ENCODE measurements around the gene PLEKHG7. TPM values are rescaled to one million over a fixed set of nuclear protein-coding genes. Genes with fewer than 3 reads are reported as not detected.
"Not testable (repeated sequence)": the region's sequence is repeated elsewhere in the genome, so short reads cannot be mapped to it uniquely, and the experiment has no call there.

Gene PLEKHG7
- total RNA-seq, 1 donor from 2014 or later, result not detected

DNA sequence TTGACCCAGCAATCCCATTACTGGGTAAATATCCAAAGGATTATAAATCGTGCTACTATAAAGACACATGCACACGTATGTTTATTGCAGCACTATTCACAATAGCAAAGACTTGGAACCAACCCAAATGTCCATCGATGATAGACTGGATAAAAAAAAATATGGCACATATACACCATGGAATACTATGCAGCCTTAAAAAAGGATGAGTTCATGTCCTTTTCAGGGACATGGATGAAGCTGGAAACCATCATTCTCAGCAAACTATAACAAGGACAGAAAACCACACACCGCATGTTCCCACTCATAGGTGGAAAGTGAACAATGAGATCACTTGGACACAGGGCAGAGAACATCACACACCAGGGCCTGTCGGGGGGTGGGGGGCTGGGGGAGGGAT is 91.6 kb downstream of the PLEKHG7 start:
- H3K4me1 Mint-ChIP-seq (ENCODE audit: low read depth); H3K27me3 Mint-ChIP-seq (ENCODE audit: low read depth); intact Hi-C loops (cut with micrococcal nuclease); H3K27ac Mint-ChIP-seq; H3K4me3 Mint-ChIP-seq (ENCODE audit: low read depth); DNase-seq (ENCODE audit: low spot score): not testable (repeated sequence)
- H3K36me3 Mint-ChIP-seq (ENCODE audit: low read depth), result peaks cover 79% of the 10 kb centered on the region
- H3K9me3 Mint-ChIP-seq, result peaks cover 32% of the 10 kb centered on the region

DNA sequence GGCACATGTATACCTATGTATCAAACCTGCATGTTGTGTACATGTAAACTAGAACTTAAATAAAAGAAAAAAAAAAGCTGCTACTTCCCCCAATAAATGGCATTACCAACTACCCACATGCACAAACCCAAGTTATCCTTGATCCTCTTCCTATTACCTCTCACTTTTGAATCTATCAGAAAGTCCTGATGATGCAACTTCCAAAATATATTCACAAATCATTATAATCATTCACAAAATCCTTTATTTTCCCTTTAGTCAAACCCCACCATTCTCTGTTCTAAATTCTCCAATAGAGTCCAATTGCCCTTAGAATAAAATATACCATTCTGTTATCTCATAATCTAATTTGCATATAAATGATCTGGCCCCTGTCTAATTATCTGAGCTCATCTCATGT is 92.0 kb downstream of the PLEKHG7 start:
- peaks cover 78% of the 10 kb centered on the region for H3K36me3 Mint-ChIP-seq (ENCODE audit: low read depth)
- peaks cover 32% of the 10 kb centered on the region for H3K9me3 Mint-ChIP-seq
- no peaks in the 10 kb centered on the region for H3K4me1 Mint-ChIP-seq (ENCODE audit: low read depth)
- intact Hi-C loops (cut with micrococcal nuclease), result no loop called here
- no peak overlapping the region for H3K4me3 Mint-ChIP-seq (ENCODE audit: low read depth)
- H3K27ac Mint-ChIP-seq, result no peak overlapping the region
- H3K27me3 Mint-ChIP-seq (ENCODE audit: low read depth), result no peaks in the 10 kb centered on the region
- DNase-seq (ENCODE audit: low spot score), result no peak

DNA sequence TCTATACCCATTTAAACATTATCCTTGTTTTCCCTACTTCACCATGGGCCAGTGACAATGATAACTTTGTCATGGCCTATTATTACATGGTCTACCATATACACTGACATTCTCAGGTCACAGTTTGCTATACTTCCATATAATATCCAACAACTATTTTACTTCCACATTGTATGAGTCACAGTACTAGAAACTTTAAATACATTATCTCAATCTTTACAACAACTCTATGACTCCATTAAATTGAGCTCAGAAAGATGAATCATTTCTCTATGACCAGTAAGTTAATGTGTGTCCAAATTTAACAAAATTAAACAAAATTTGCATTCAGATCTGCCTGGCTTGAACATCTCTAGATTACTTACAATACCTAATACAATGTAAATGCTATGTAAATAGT is 93.9 kb downstream of the PLEKHG7 start:
- peaks cover 71% of the 10 kb centered on the region for H3K36me3 Mint-ChIP-seq (ENCODE audit: low read depth)
- DNase-seq (ENCODE audit: low spot score), result no peak
- intact Hi-C loops (cut with micrococcal nuclease), result no loop called here
- no peaks in the 10 kb centered on the region for H3K27me3 Mint-ChIP-seq (ENCODE audit: low read depth)
- H3K9me3 Mint-ChIP-seq, result peaks cover 20% of the 10 kb centered on the region
- no peaks in the 10 kb centered on the region for H3K4me1 Mint-ChIP-seq (ENCODE audit: low read depth)
- H3K4me3 Mint-ChIP-seq (ENCODE audit: low read depth), result no peak overlapping the region
- H3K27ac Mint-ChIP-seq, result no peak overlapping the region

DNA sequence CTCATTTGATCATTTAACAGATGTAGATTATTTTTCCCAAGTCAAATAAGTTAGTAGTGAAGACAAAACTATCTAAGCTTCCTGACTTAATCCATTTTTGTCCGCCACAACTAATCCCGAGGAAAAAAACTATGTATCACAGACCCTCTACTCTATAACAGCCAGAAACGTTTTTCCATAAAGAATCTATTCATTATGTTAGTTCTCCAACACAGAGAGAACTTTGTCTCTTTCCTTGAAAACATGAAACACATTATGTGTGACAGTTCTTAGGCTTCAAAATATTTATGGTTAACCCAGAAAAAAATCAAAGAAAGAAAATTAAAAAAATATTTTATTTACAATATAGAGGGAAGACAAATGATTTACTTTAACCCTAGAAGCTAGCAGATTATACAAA is 100.1 kb downstream of the PLEKHG7 start:
- no peaks in the 10 kb centered on the region for H3K27me3 Mint-ChIP-seq (ENCODE audit: low read depth)
- no peaks in the 10 kb centered on the region for H3K4me1 Mint-ChIP-seq (ENCODE audit: low read depth)
- intact Hi-C loops (cut with micrococcal nuclease), result no loop called here
- no peaks in the 10 kb centered on the region for H3K9me3 Mint-ChIP-seq
- H3K36me3 Mint-ChIP-seq (ENCODE audit: low read depth), result peaks cover 49% of the 10 kb centered on the region
- no peak for DNase-seq (ENCODE audit: low spot score)
- no peak overlapping the region for H3K27ac Mint-ChIP-seq
- H3K4me3 Mint-ChIP-seq (ENCODE audit: low read depth), result no peak overlapping the region

DNA sequence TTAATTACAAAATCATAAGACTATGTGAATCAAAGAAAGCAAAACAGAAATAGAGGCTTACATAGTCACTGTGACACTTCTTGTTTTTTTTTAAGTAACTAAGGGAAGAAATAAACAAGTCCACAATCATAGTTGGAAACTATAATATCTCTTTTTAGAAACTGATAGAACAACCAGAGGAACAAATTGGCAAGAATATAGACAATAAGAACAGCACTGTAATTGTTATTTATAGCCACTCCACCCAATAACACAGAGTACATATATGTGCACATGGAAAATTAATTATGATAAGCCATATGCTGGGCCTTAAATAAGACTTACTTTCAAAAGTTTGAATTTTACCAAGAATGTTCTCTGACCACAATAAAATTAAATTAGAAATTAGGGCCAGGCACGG is 101.1 kb downstream of the PLEKHG7 start:
- Mint-ChIP-seq H3K9me3 (no peaks in the 10 kb centered on the region), H3K27ac (no peak overlapping the region), H3K36me3 (ENCODE audit: low read depth) (peaks cover 55% of the 10 kb centered on the region), H3K27me3 (ENCODE audit: low read depth) (no peaks in the 10 kb centered on the region), H3K4me3 (ENCODE audit: low read depth) (no peak overlapping the region), H3K4me1 (ENCODE audit: low read depth) (no peaks in the 10 kb centered on the region)
- DNase-seq (ENCODE audit: low spot score), result no peak
- intact Hi-C loops (cut with micrococcal nuclease), result no loop called here

DNA sequence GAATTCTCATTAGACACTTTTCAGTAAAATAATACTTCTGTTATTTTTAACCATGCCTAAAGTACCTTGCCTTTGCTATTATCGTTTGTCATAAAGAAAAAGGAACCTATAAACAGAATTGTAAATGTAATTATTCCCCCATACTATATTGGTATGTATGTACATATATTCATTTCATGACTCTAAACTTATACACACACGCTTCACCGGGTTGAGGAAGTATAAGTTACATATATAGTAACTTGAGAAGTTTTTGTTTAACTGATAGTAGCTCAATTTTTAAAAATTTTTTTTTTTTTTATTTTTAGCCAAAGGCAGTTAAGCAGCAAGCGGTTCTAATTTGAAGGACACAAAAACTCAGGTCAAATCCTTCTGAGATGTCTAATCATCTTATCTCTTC is 107.6 kb downstream of the PLEKHG7 start:
- Mint-ChIP-seq H3K27me3 (ENCODE audit: low read depth) (no peaks in the 10 kb centered on the region), H3K9me3 (no peaks in the 10 kb centered on the region), H3K4me3 (ENCODE audit: low read depth) (no peak overlapping the region), H3K36me3 (ENCODE audit: low read depth) (peaks cover 56% of the 10 kb centered on the region), H3K27ac (no peak overlapping the region), H3K4me1 (ENCODE audit: low read depth) (no peaks in the 10 kb centered on the region)
- intact Hi-C loops (cut with micrococcal nuclease), result no loop called here
- no peak for DNase-seq (ENCODE audit: low spot score)

DNA sequence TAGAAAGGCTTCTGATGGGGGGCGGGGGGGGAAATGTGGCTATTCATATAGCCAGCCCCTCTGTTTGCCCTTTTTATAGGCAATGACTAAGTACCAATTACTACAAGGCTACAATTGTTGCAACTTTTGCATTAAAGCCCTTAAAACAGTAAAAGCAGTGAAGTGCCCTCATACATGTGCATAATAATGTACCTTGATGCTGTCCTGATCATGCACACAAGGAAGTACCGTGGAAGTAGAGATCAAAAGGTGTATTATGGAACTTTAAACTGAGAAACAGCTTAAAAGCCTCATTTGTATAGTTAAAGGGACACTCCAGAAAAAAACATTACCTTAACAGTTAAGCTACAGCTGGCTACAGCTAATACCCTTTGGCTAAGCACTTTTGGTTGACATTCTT is 111.8 kb downstream of the PLEKHG7 start:
- no peaks in the 10 kb centered on the region for H3K9me3 Mint-ChIP-seq
- H3K4me3 Mint-ChIP-seq (ENCODE audit: low read depth), result no peak overlapping the region
- no peaks in the 10 kb centered on the region for H3K4me1 Mint-ChIP-seq (ENCODE audit: low read depth)
- H3K27ac Mint-ChIP-seq, result no peak overlapping the region
- H3K27me3 Mint-ChIP-seq (ENCODE audit: low read depth), result no peaks in the 10 kb centered on the region
- intact Hi-C loops (cut with micrococcal nuclease), result no loop called here
- DNase-seq (ENCODE audit: low spot score), result no peak
- H3K36me3 Mint-ChIP-seq (ENCODE audit: low read depth), result peaks cover 39% of the 10 kb centered on the region

DNA sequence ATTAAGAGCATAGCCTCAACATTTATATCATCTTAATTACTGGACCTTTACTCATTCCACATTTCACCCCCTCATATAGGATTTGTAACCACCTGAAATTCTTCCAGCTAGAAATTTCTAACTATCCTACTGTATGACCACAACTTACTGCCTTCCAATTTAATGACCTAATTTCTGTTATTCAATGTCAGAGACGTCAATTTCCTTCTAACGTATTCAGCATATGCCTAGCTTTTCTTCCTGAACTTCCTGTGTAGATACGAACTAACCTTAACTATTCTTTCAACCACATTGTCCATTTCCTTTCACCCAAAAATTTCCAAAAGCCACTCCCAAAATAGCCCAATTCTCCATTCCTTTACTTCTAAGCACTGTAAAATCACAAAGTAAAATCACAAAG is 118.4 kb downstream of the PLEKHG7 start:
- Mint-ChIP-seq H3K4me3 (ENCODE audit: low read depth) (no peak overlapping the region), H3K27ac (no peak overlapping the region), H3K4me1 (ENCODE audit: low read depth) (no peaks in the 10 kb centered on the region), H3K36me3 (ENCODE audit: low read depth) (peaks cover 12% of the 10 kb centered on the region), H3K9me3 (no peaks in the 10 kb centered on the region), H3K27me3 (ENCODE audit: low read depth) (no peaks in the 10 kb centered on the region)
- intact Hi-C loops (cut with micrococcal nuclease), result loop anchor here (10.0 kb wide), 1 partner anchor 104 kb away; the partner anchor contains the start of gene EEA1
- DNase-seq (ENCODE audit: low spot score), result no peak

Other genes with a start within 250 kb of the PLEKHG7 start
- gene EEA1, start 226.3 kb downstream of the PLEKHG7 start, total RNA-seq, result 30.5 and 31.9 TPM in 2 replicates

All from activated T-helper 2 cell treated with anti-CD3 and anti-CD28 coated beads, Interferon-gamma antibody, Interleukin-2, Interleukin-4, amounts not matched to agents 10 μg/mL and 5 μg/mL and 100 μg/mL, durations not matched to agents 14 hours and 24 hours and 36 hours (primary cell).